ENCODE measurements around the gene DICER1. TPM values are rescaled to one million over a fixed set of nuclear protein-coding genes. Genes with fewer than 3 reads are reported as not detected.

DICER1 gene
- total and polyA plus RNA-seq, 2 donors (not counting 1 experiment from before 2014, with no cell fraction given): 15.4 to 90.4 TPM

DNA sequence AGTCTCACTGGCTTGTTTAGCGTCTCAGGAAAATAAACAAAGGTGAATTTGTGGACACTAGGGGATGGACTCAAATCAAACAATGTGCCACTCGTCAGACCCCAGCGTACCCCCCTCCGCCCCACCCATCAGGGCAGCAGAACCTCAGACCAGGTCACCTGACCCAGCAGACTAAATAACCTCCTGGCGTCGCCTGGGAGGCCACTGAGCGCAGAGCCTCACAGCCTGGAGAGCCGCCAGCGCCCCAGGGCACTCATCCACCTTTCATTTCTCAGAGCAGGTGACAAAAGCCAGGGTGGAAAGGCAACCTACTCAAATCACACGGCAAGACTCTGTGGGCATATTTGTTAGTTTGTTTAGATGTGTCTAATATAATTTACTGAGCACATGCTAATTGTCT is 100.9 kb downstream of the DICER1 start:
- no peak overlapping the region for H3K4me3 Mint-ChIP-seq
- WGBS (ENCODE audit: insufficient coverage): 74% methylated on average over 4 of the region's 10 CpGs
- Histone ChIP-seq H3K27me3 (replicated peaks in 1 of 4; ENCODE audit: control extremely low read depth in 1 of 4, control insufficient read depth in 3 of 4, insufficient read depth in 4 of 4, low read length in 3 of 4) (no peaks in the 10 kb centered on the region), H4K20me1 (ENCODE audit: control insufficient read depth, insufficient read depth, low read length, poor library complexity, severe bottlenecking) (no peaks in the 10 kb centered on the region), H3K27ac (ENCODE audit: low read length in 2 of 2) (no peak overlapping the region), H3K4me2 (replicated peaks; ENCODE audit: low read depth, low read length, poor library complexity, severe bottlenecking) (no peak overlapping the region), H3K36me3 (replicated peaks in 1 of 2; ENCODE audit: control extremely low read depth in 1 of 2, control insufficient read depth in 1 of 2, extremely low read depth in 1 of 2, insufficient read depth in 2 of 2, low read length in 1 of 2) (no peaks in the 10 kb centered on the region), H3K9me3 (ENCODE audit: control extremely low read depth in 1 of 3, control insufficient read depth in 2 of 3, insufficient read depth in 1 of 3, low read length in 2 of 3) (no peaks in the 10 kb centered on the region), H2AFZ (ENCODE audit: insufficient read depth, low read depth, low read length, poor library complexity, severe bottlenecking) (no peak overlapping the region), H3K9ac (ENCODE audit: low read length) (no peak overlapping the region), H3K79me2 (ENCODE audit: control insufficient read depth, insufficient read depth, low read length) (no peaks in the 10 kb centered on the region), H3K4me1 (ENCODE audit: control insufficient read depth in 2 of 2, insufficient read depth in 2 of 2, low read length in 2 of 2) (no peaks in the 10 kb centered on the region), H3K4me3 (ENCODE audit: control extremely low read depth in 1 of 5, extremely low read depth in 1 of 5, insufficient read depth in 1 of 5, low read depth in 2 of 5, low read length in 4 of 5) (no peak overlapping the region)
- ATAC-seq (ENCODE audit: low read depth) (no peak), DNase-seq (no peak)
- CTCF ChIA-PET: no interaction called here
- no peaks in the 10 kb centered on the region for H3K4me1 Mint-ChIP-seq
- no peak overlapping the region for H3K27ac Mint-ChIP-seq
- H3K27me3 Mint-ChIP-seq: no peaks in the 10 kb centered on the region
- TF ChIP-seq EZH2 (IDR thresholded peaks at IDR 0.05; ENCODE audit: borderline replicate concordance, insufficient read depth, low read depth, low read length, poor library complexity, severe bottlenecking): no peak
- TF ChIP-seq, protein P1, sequence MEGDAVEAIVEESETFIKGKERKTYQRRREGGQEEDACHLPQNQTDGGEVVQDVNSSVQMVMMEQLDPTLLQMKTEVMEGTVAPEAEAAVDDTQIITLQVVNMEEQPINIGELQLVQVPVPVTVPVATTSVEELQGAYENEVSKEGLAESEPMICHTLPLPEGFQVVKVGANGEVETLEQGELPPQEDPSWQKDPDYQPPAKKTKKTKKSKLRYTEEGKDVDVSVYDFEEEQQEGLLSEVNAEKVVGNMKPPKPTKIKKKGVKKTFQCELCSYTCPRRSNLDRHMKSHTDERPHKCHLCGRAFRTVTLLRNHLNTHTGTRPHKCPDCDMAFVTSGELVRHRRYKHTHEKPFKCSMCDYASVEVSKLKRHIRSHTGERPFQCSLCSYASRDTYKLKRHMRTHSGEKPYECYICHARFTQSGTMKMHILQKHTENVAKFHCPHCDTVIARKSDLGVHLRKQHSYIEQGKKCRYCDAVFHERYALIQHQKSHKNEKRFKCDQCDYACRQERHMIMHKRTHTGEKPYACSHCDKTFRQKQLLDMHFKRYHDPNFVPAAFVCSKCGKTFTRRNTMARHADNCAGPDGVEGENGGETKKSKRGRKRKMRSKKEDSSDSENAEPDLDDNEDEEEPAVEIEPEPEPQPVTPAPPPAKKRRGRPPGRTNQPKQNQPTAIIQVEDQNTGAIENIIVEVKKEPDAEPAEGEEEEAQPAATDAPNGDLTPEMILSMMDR (IDR thresholded peaks at IDR 0.05): no peak
- no peaks in the 10 kb centered on the region for H3K9me3 Mint-ChIP-seq (ENCODE audit: insufficient read depth)
- POLR2A ChIA-PET: no interaction called here
- intact Hi-C loops (cut with micrococcal nuclease): no loop called here

DNA sequence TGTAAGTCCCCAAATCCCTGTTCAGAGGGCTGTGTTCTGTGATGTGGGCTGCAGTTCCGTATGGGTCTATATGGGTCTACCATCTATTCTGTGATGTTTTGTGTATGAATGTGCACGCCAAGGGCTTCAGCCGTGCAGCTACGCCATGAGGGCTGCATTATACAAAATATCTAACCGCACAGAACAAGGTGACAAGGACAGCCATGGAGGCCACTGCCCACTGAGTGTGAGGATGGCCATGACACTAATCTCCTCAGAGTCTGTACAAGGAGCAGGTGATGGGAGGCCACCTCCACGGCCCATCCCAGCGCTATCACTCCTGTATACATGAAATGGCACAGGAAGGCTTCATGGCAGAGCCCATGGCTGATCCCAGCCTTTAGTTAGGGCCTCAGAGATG is 102.0 kb downstream of the DICER1 start:
- no peak overlapping the region for H2AFZ ChIP-seq (ENCODE audit: insufficient read depth, low read depth, low read length, poor library complexity, severe bottlenecking)
- no peaks in the 10 kb centered on the region for H3K9me3 ChIP-seq (ENCODE audit: control extremely low read depth in 1 of 3, control insufficient read depth in 2 of 3, insufficient read depth in 1 of 3, low read length in 2 of 3)
- intact Hi-C loops (cut with micrococcal nuclease): no loop called here
- no peak overlapping the region for H3K4me3 Mint-ChIP-seq
- POLR2A ChIA-PET: no interaction called here
- no peaks in the 10 kb centered on the region for H3K27me3 ChIP-seq (replicated peaks in 1 of 4; ENCODE audit: control extremely low read depth in 1 of 4, control insufficient read depth in 3 of 4, insufficient read depth in 4 of 4, low read length in 3 of 4)
- no peaks in the 10 kb centered on the region for H4K20me1 ChIP-seq (ENCODE audit: control insufficient read depth, insufficient read depth, low read length, poor library complexity, severe bottlenecking)
- no peak for ATAC-seq (ENCODE audit: low read depth)
- no peaks in the 10 kb centered on the region for H3K36me3 ChIP-seq (replicated peaks in 1 of 2; ENCODE audit: control extremely low read depth in 1 of 2, control insufficient read depth in 1 of 2, extremely low read depth in 1 of 2, insufficient read depth in 2 of 2, low read length in 1 of 2)
- H3K27ac ChIP-seq (ENCODE audit: low read length in 2 of 2): no peak overlapping the region
- no peaks in the 10 kb centered on the region for H3K9me3 Mint-ChIP-seq (ENCODE audit: insufficient read depth)
- H3K4me1 Mint-ChIP-seq: no peaks in the 10 kb centered on the region
- no peaks in the 10 kb centered on the region for H3K79me2 ChIP-seq (ENCODE audit: control insufficient read depth, insufficient read depth, low read length)
- 98% methylated on average over 6 of the region's 7 CpGs for WGBS (ENCODE audit: insufficient coverage)
- H3K4me1 ChIP-seq (ENCODE audit: control insufficient read depth in 2 of 2, insufficient read depth in 2 of 2, low read length in 2 of 2): no peaks in the 10 kb centered on the region
- H3K27ac Mint-ChIP-seq: no peak overlapping the region
- no peak overlapping the region for H3K4me3 ChIP-seq (ENCODE audit: control extremely low read depth in 1 of 5, extremely low read depth in 1 of 5, insufficient read depth in 1 of 5, low read depth in 2 of 5, low read length in 4 of 5)
- DNase-seq: no peak
- TF ChIP-seq EZH2 (IDR thresholded peaks at IDR 0.05; ENCODE audit: borderline replicate concordance, insufficient read depth, low read depth, low read length, poor library complexity, severe bottlenecking): no peak
- TF ChIP-seq, protein P1 (IDR thresholded peaks at IDR 0.05): no peak
- CTCF ChIA-PET: no interaction called here
- H3K4me2 ChIP-seq (replicated peaks; ENCODE audit: low read depth, low read length, poor library complexity, severe bottlenecking): no peak overlapping the region
- no peaks in the 10 kb centered on the region for H3K27me3 Mint-ChIP-seq
- no peak overlapping the region for H3K9ac ChIP-seq (ENCODE audit: low read length)

All from B cell (primary cell).